SU-DHL-6 (cell line): Measurements from ENCODE around the gene AGPAT3.

Experiments
- H2AFZ ChIP-seq: fragments of 200-600 bp; sonication (generic); 2 replicates; pipeline ENCODE4 v1.6.1; 2014; ENCODE audit warnings: low read depth, mild to moderate bottlenecking, moderate library complexity, mixed read lengths, antibody characterized with exemption, low read length; ENCODE audit not compliant: severe bottlenecking
- H3F3A ChIP-seq: fragments of 200-600 bp; shearing (Covaris generic); 2 replicates; pipeline ENCODE4 v1.6.0; 2016; ENCODE audit warnings: antibody characterized with exemption, mild to moderate bottlenecking; ENCODE audit not compliant: insufficient read depth
- H3K27ac ChIP-seq: fragments of 200-600 bp; sonication (generic); 2 replicates; pipeline ENCODE4 v1.5.1; 2016; ENCODE audit warnings: low read depth, mild to moderate bottlenecking, low read length, moderate library complexity, mixed read lengths
- H3K27me3 ChIP-seq: fragments of 200-600 bp; sonication (generic), shearing (Covaris generic); 2 replicates; pipeline ENCODE4 v1.6.0; 2014; ENCODE audit warnings: mild to moderate bottlenecking, low read length
- H3K36me3 ChIP-seq: fragments of 200-600 bp; sonication (generic); 2 replicates; pipeline ENCODE4 v1.6.1; 2014; ENCODE audit warnings: mild to moderate bottlenecking, low read length, mixed read lengths
- H3K4me2 ChIP-seq: fragments of 300-600, 200-600 bp; shearing (Covaris generic), sonication (generic); 2 replicates; pipeline ENCODE4 v1.6.0; 2014; ENCODE audit warnings: low read length, low read depth, mild to moderate bottlenecking; ENCODE audit not compliant: poor library complexity, severe bottlenecking
- H3K4me3 ChIP-seq: fragments of 200-600 bp; sonication (generic); 2 replicates; pipeline ENCODE4 v1.5.1; 2014; ENCODE audit warnings: antibody characterized with exemption, low read length, mild to moderate bottlenecking, mixed read lengths; ENCODE audit not compliant: insufficient read depth, poor library complexity, severe bottlenecking
- H3K79me2 ChIP-seq: fragments of 200-600 bp; sonication (generic); 2 replicates; pipeline ENCODE4 v1.6.1; 2014; ENCODE audit warnings: mild to moderate bottlenecking, low read length, moderate library complexity; ENCODE audit not compliant: insufficient read depth
- H3K9ac ChIP-seq: fragments of 200-600 bp; sonication (generic); 2 replicates; pipeline ENCODE4 v1.7.0; 2014; ENCODE audit warnings: mild to moderate bottlenecking, low read length
- H3K9me2 ChIP-seq: fragments of 200-600 bp; sonication (generic); replicated peaks from 2 replicates; pipeline ENCODE4 v1.6.1; 2014; ENCODE audit warnings: low read length; ENCODE audit not compliant: insufficient read depth
- H3K9me3 ChIP-seq: fragments of 200-600 bp; sonication (generic); 2 replicates; pipeline ENCODE4 v1.6.1; 2014; ENCODE audit warnings: low read length, mixed read lengths; ENCODE audit not compliant: insufficient read depth
- H4K20me1 ChIP-seq: fragments of 200-600 bp; sonication (generic); 2 replicates; pipeline ENCODE4 v1.6.1; 2014; ENCODE audit warnings: low read depth, mild to moderate bottlenecking, antibody characterized with exemption, low read length, moderate library complexity, mixed read lengths
- CTCF ChIP-seq: fragments of 200-600 bp; sonication (generic); IDR thresholded peaks from one replicate; pipeline ENCODE4 v1.5.1; 2017; ENCODE audit warnings: antibody characterized with exemption, mild to moderate bottlenecking, low read length, moderate library complexity; ENCODE audit not compliant: insufficient read depth, poor library complexity, severe bottlenecking
- EZH2phosphoT487 ChIP-seq: fragments of 200-600 bp; sonication (generic), shearing (Covaris generic); conservative IDR thresholded peaks from 2 replicates; pipeline ENCODE4 v1.6.1; 2018; ENCODE audit warnings: mild to moderate bottlenecking, antibody characterized with exemption, low read length, moderate library complexity, mixed read lengths

AGPAT3 gene

GRCh38 chr21:43951911-43952703 lies 87.1 kb downstream of the AGPAT3 start:
- Histone ChIP-seq H3K27ac (no peak overlapping the region), H3K79me2 (no peaks in the 10 kb centered on the region), H3K27me3 (no peaks in the 10 kb centered on the region; the same call in 1 of the 2 replicates), H3K9me3 (no peaks in the 10 kb centered on the region), H3K36me3 (no peaks in the 10 kb centered on the region), H3K9me2 (no peaks in the 10 kb centered on the region), H3F3A (no peaks in the 10 kb centered on the region), H3K4me3 (no peak overlapping the region), H3K4me2 (no peak overlapping the region), H4K20me1 (no peaks in the 10 kb centered on the region), H3K9ac (no peak overlapping the region), H2AFZ (no peak overlapping the region)
- no peak for TF ChIP-seq EZH2phosphoT487
- TF ChIP-seq CTCF: no peak

DNA sequence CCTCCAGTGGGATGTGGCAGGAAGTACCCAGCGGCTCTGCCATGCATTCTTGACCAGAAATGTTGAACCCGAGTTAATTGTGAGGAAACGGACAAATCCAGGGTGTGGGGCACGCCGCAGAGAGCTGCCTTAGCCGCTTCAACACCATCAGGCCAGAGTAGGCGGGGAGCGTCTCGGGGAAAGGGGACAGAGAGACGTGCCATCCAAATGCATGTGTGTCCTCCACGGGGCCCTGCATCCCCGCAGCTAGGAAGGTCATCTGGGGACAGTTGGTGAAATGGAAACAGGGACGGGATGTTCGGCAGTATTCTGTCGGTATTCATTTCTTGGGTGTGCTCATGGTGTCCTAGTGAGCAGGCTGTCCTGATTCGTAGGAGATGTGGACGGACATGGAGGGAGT lies 88.0 kb downstream of the AGPAT3 start:
- no peaks in the 10 kb centered on the region for H3K9me2 ChIP-seq
- H3F3A ChIP-seq: no peaks in the 10 kb centered on the region
- no peaks in the 10 kb centered on the region for H4K20me1 ChIP-seq
- H3K27me3 ChIP-seq: no peaks in the 10 kb centered on the region; the same call in 1 of the 2 replicates
- no peak overlapping the region for H3K27ac ChIP-seq
- no peak for TF ChIP-seq EZH2phosphoT487
- TF ChIP-seq CTCF: no peak
- no peaks in the 10 kb centered on the region for H3K36me3 ChIP-seq
- H2AFZ ChIP-seq: no peak overlapping the region
- H3K79me2 ChIP-seq: no peaks in the 10 kb centered on the region
- no peaks in the 10 kb centered on the region for H3K9me3 ChIP-seq
- H3K4me3 ChIP-seq: no peak overlapping the region
- H3K4me2 ChIP-seq: no peak overlapping the region
- no peak overlapping the region for H3K9ac ChIP-seq

GRCh38 chr21:43954042-43954441 lies 89.0 kb downstream of the AGPAT3 start:
- no peak overlapping the region for H3K27ac ChIP-seq
- H2AFZ ChIP-seq: no peak overlapping the region
- H3F3A ChIP-seq: no peaks in the 10 kb centered on the region
- H4K20me1 ChIP-seq: no peaks in the 10 kb centered on the region
- H3K27me3 ChIP-seq: no peaks in the 10 kb centered on the region; the same call in 1 of the 2 replicates
- no peaks in the 10 kb centered on the region for H3K9me2 ChIP-seq
- H3K4me3 ChIP-seq: no peak overlapping the region
- no peaks in the 10 kb centered on the region for H3K79me2 ChIP-seq
- H3K9ac ChIP-seq: no peak overlapping the region
- no peak overlapping the region for H3K4me2 ChIP-seq
- no peaks in the 10 kb centered on the region for H3K9me3 ChIP-seq
- no peaks in the 10 kb centered on the region for H3K36me3 ChIP-seq
- no peak for TF ChIP-seq EZH2phosphoT487
- no peak for TF ChIP-seq CTCF
